ENCODE results near the gene RADIL. TPM values are rescaled to one million over a fixed set of nuclear protein-coding genes. Genes with fewer than 3 reads are reported as not detected.

The RADIL gene
- total RNA-seq, 1 donor from 2014 or later, result 2.4 TPM

- H3K27ac Mint-ChIP-seq (ENCODE audit: unreplicated experiment), result no peak overlapping the region
- H3K9me3 Mint-ChIP-seq (ENCODE audit: unreplicated experiment), result no peaks in the 10 kb centered on the region
- no peak for TF ChIP-seq CTCF (IDR thresholded peaks at IDR 0.05; ENCODE audit: unreplicated experiment)
- H3K36me3 Mint-ChIP-seq (ENCODE audit: low read depth, unreplicated experiment), result no peaks in the 10 kb centered on the region
- DNase-seq (ENCODE audit: low spot score), result no peak
- no peak overlapping the region for H3K4me3 Mint-ChIP-seq (ENCODE audit: unreplicated experiment)
- peaks cover 9% of the 10 kb centered on the region for H3K4me1 Mint-ChIP-seq (ENCODE audit: unreplicated experiment)
- peaks cover 3% of the 10 kb centered on the region for H3K27me3 Mint-ChIP-seq (ENCODE audit: unreplicated experiment)
Measured at GRCh38 chr7:4819560-4820404, 63.7 kb downstream of the RADIL start.

- peaks cover 3% of the 10 kb centered on the region for H3K27me3 Mint-ChIP-seq (ENCODE audit: unreplicated experiment)
- peaks cover 9% of the 10 kb centered on the region for H3K4me1 Mint-ChIP-seq (ENCODE audit: unreplicated experiment)
Measured at GRCh38 chr7:4818000-4818794, 65.3 kb downstream of the RADIL start.

GRCh38 chr7:4817178-4817901 is 66.2 kb downstream of the RADIL start:
- no peak overlapping the region for H3K27ac Mint-ChIP-seq (ENCODE audit: unreplicated experiment)
- peaks cover 2% of the 10 kb centered on the region for H3K27me3 Mint-ChIP-seq (ENCODE audit: unreplicated experiment)
- H3K4me1 Mint-ChIP-seq (ENCODE audit: unreplicated experiment), result peaks cover 9% of the 10 kb centered on the region
- no peak overlapping the region for H3K4me3 Mint-ChIP-seq (ENCODE audit: unreplicated experiment)
- TF ChIP-seq CTCF (IDR thresholded peaks at IDR 0.05; ENCODE audit: unreplicated experiment), result no peak
- peaks cover 3% of the 10 kb centered on the region for H3K36me3 Mint-ChIP-seq (ENCODE audit: low read depth, unreplicated experiment)
- no peak for DNase-seq (ENCODE audit: low spot score)
- no peaks in the 10 kb centered on the region for H3K9me3 Mint-ChIP-seq (ENCODE audit: unreplicated experiment)

More at GRCh38 chr7:4818000-4818794, 65.3 kb downstream of the RADIL start:
- no peak for TF ChIP-seq CTCF (IDR thresholded peaks at IDR 0.05; ENCODE audit: unreplicated experiment)
- no peak for DNase-seq (ENCODE audit: low spot score)
- peaks cover 3% of the 10 kb centered on the region for H3K36me3 Mint-ChIP-seq (ENCODE audit: low read depth, unreplicated experiment)
- H3K27ac Mint-ChIP-seq (ENCODE audit: unreplicated experiment), result no peak overlapping the region
- no peak overlapping the region for H3K4me3 Mint-ChIP-seq (ENCODE audit: unreplicated experiment)
- no peaks in the 10 kb centered on the region for H3K9me3 Mint-ChIP-seq (ENCODE audit: unreplicated experiment)

GRCh38 chr7:4816419-4817080 is 67.0 kb downstream of the RADIL start:
- Mint-ChIP-seq H3K27me3 (ENCODE audit: unreplicated experiment) (peaks cover 1% of the 10 kb centered on the region), H3K4me1 (ENCODE audit: unreplicated experiment) (peaks cover 9% of the 10 kb centered on the region), H3K36me3 (ENCODE audit: low read depth, unreplicated experiment) (peaks cover 3% of the 10 kb centered on the region), H3K9me3 (ENCODE audit: unreplicated experiment) (no peaks in the 10 kb centered on the region), H3K27ac (ENCODE audit: unreplicated experiment) (no peak overlapping the region), H3K4me3 (ENCODE audit: unreplicated experiment) (no peak overlapping the region)
- TF ChIP-seq CTCF (IDR thresholded peaks at IDR 0.05; ENCODE audit: unreplicated experiment), result no peak
- no peak for DNase-seq (ENCODE audit: low spot score)
